ENCODE measurements around the gene LLPH. TPM values are rescaled to one million over a fixed set of nuclear protein-coding genes. Genes with fewer than 3 reads are reported as not detected.

Gene LLPH
- total and polyA plus RNA-seq, 2 of the 13 experiments (the other 11 are each of a cell fraction or from before 2014, with no cell fraction given), result 4.2 to 25.6 TPM

DNA sequence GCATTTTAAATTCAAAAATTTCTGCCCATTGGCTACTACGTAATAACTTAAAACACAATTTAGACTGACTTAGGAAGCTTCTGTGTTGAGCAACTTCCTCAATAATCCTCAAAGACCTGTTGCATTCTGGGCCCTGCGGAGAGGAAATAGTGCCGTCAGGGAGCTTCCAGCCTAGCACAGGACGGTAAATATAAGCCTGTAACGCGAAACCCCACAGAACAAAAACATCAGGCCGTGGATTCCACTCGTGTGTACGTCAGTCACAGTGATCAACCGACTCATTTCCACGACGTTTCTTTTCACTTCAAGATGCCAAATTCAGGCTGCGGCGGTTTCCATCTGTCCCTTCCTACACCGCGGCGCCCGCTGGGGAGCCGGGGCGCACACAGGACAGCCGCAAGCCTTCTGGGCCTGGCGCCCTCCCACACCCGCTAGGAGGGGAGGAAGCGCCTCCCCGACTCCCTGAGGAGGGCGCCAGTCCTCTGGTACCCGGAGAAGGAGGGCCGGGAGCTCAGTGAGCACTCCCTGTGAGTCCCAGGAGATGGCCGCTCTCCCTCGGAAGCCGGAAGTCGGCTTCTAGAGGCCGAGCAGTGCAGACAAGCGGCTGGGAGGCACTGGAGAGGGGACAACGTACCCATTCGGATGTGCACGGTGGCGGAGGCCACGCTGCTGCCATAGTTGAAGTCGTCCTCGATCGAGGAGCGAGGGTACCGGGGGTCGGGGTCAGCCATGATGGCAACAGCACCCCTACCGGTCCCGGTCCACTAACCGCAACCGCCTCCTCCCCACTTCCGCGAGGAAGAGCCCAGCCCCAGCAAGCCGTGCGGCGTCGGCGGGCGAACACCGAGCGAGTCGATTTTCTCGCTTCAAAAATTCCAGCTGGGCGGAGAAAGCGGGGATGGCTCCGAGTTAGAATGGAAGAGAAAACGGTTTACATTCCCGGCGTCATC lies 38.9 kb upstream of the LLPH start, which contains the start of gene TMBIM4 (continued):
- TF ChIP-seq SMARCE1 (IDR thresholded peaks at IDR 0.05; ENCODE audit: borderline replicate concordance), result no peak
- peak; percentile 44; the same call in 1 of the 2 replicates for TF ChIP-seq ZBTB8A (CRISPR knock-in tag; IDR thresholded peaks at IDR 0.05; ENCODE audit: borderline replicate concordance, low read depth)
- TF ChIP-seq ZNF382 (CRISPR knock-in tag; IDR thresholded peaks at IDR 0.05; ENCODE audit: borderline replicate concordance), result no peak
- TF ChIP-seq ZNF790 (CRISPR knock-in tag; IDR thresholded peaks at IDR 0.05; ENCODE audit: borderline replicate concordance), result peak; percentile 73
- TF ChIP-seq ZNF431 (CRISPR knock-in tag; IDR thresholded peaks at IDR 0.05; ENCODE audit: borderline replicate concordance, low read depth), result peak; percentile 70; the same call in 1 of the 2 replicates
- TF ChIP-seq ZNF724P (CRISPR knock-in tag; IDR thresholded peaks at IDR 0.05; ENCODE audit: borderline replicate concordance), result 0 out of 2 replicates have a peak, but pooled peaks have one; percentile 41
- no peak for TF ChIP-seq CCAR2 (optimal IDR thresholded peaks at IDR 0.05; ENCODE audit: low read depth, low read length)
- no peak for TF ChIP-seq SMYD3 (CRISPR knock-in tag; IDR thresholded peaks at IDR 0.05)
- TF ChIP-seq, protein P1, sequence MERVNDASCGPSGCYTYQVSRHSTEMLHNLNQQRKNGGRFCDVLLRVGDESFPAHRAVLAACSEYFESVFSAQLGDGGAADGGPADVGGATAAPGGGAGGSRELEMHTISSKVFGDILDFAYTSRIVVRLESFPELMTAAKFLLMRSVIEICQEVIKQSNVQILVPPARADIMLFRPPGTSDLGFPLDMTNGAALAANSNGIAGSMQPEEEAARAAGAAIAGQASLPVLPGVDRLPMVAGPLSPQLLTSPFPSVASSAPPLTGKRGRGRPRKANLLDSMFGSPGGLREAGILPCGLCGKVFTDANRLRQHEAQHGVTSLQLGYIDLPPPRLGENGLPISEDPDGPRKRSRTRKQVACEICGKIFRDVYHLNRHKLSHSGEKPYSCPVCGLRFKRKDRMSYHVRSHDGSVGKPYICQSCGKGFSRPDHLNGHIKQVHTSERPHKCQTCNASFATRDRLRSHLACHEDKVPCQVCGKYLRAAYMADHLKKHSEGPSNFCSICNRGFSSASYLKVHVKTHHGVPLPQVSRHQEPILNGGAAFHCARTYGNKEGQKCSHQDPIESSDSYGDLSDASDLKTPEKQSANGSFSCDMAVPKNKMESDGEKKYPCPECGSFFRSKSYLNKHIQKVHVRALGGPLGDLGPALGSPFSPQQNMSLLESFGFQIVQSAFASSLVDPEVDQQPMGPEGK (CRISPR knock-in tag; IDR thresholded peaks at IDR 0.05), result peak; percentile 57
- peak; percentile 84 for TF ChIP-seq ZNF670 (CRISPR knock-in tag; IDR thresholded peaks at IDR 0.05; ENCODE audit: borderline replicate concordance)
- no peak for TF ChIP-seq CHCHD3 (CRISPR knock-in tag; IDR thresholded peaks at IDR 0.05)
- TF ChIP-seq SMARCC2 (IDR thresholded peaks at IDR 0.05), result no peak
- TF ChIP-seq ZHX2 (IDR thresholded peaks at IDR 0.05; ENCODE audit: low read depth), result no peak; the same call in 1 of the 2 replicates
- peak; percentile 75; the same call in 1 of the 2 replicates for TF ChIP-seq ZHX2 (CRISPR knock-in tag; IDR thresholded peaks at IDR 0.05; ENCODE audit: borderline replicate concordance)
- no peak for TF ChIP-seq TEAD2 (CRISPR knock-in tag; IDR thresholded peaks at IDR 0.05)
- no peak for TF ChIP-seq ZNF282 (IDR thresholded peaks at IDR 0.05; ENCODE audit: partially characterized antibody)
- TF ChIP-seq ZNF337 (CRISPR knock-in tag; IDR thresholded peaks at IDR 0.05; ENCODE audit: borderline replicate concordance, low read depth), result 0 out of 2 replicates have a peak, but pooled peaks have one; percentile 66
- TF ChIP-seq, protein P2, sequence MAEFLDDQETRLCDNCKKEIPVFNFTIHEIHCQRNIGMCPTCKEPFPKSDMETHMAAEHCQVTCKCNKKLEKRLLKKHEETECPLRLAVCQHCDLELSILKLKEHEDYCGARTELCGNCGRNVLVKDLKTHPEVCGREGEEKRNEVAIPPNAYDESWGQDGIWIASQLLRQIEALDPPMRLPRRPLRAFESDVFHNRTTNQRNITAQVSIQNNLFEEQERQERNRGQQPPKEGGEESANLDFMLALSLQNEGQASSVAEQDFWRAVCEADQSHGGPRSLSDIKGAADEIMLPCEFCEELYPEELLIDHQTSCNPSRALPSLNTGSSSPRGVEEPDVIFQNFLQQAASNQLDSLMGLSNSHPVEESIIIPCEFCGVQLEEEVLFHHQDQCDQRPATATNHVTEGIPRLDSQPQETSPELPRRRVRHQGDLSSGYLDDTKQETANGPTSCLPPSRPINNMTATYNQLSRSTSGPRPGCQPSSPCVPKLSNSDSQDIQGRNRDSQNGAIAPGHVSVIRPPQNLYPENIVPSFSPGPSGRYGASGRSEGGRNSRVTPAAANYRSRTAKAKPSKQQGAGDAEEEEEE (CRISPR knock-in tag; IDR thresholded peaks at IDR 0.05; ENCODE audit: borderline replicate concordance), result no peak
- TF ChIP-seq ZFP36 (IDR thresholded peaks at IDR 0.05; ENCODE audit: borderline replicate concordance, low read depth, low read length, partially characterized antibody), result no peak
